AG09309 (cell line): ENCODE data around the gene RAPH1.

Source experiments
- DNase-seq: peaks from one replicate; pipeline ENCODE4 v3.0.0-alpha.2; 2010; ENCODE audit warnings: low read depth
- H3K4me3 ChIP-seq: 2 replicates; pipeline ENCODE4 v1.5.1; 2011; ENCODE audit warnings: mild to moderate bottlenecking, low read depth, low read length, moderate library complexity; ENCODE audit not compliant: control insufficient read depth
- CTCF ChIP-seq: IDR thresholded peaks from 2 replicates; pipeline ENCODE4 v1.5.1; 2011; ENCODE audit warnings: mild to moderate bottlenecking, low read depth, low read length, inconsistent platforms; ENCODE audit not compliant: insufficient read depth, control insufficient read depth; ENCODE audit errors: missing control alignments

Gene RAPH1

GRCh38 chr2:203535078-203535783 lies at the start of gene RAPH1:
RAPH1 (minus strand) TSS chr2:203535301; CDS start chr2:203495353, 39,948 bp downstream.
- TF ChIP-seq CTCF, result no peak
- peak within 1 kb of the TSS; percentile 99 for H3K4me3 ChIP-seq
- peak; percentile 42 for DNase-seq

GRCh38 chr2:203584784-203585183 lies 49.7 kb upstream of the RAPH1 start:
- TF ChIP-seq CTCF, result no peak
- H3K4me3 ChIP-seq, result no peak overlapping the region
- DNase-seq, result no peak

GRCh38 chr2:203583701-203584100 lies 48.6 kb upstream of the RAPH1 start:
- no peak for DNase-seq
- H3K4me3 ChIP-seq, result no peak overlapping the region
- no peak for TF ChIP-seq CTCF

- no peak overlapping the region for H3K4me3 ChIP-seq
- TF ChIP-seq CTCF, result no peak
- no peak for DNase-seq
Observed at GRCh38 chr2:203583084-203583695, 48.1 kb upstream of the RAPH1 start.

- no peak overlapping the region for H3K4me3 ChIP-seq
- TF ChIP-seq CTCF, result no peak
- no peak for DNase-seq
Observed at GRCh38 chr2:203582468-203582867, 47.4 kb upstream of the RAPH1 start.

- no peak for TF ChIP-seq CTCF
- DNase-seq, result no peak
- no peak overlapping the region for H3K4me3 ChIP-seq
Observed at GRCh38 chr2:203580844-203581243, 45.7 kb upstream of the RAPH1 start.
